CD14-positive monocyte (primary cell): ENCODE data around the gene SYDE1. TPM values are rescaled to one million over a fixed set of nuclear protein-coding genes. Genes with fewer than 3 reads are reported as not detected.

Source experiments
- DNase-seq, 3 donors: peaks; one replicate each; pipeline ENCODE4 v3.0.0-alpha.2; 2011 to 2022
- H2AFZ ChIP-seq: 2 replicates; pipeline ENCODE4 v1.6.0; 2012; ENCODE audit warnings: mild to moderate bottlenecking, low read depth, low read length, inconsistent platforms; ENCODE audit not compliant: insufficient read depth, poor library complexity, severe bottlenecking
- H3K27ac ChIP-seq, 2 donors: 1 replicate in 1 of 2; 2 replicates in 1 of 2; pipeline ENCODE4 v1.5.1; 2012 to 2013; ENCODE audit warnings: low read length in 2 of 2, control low read depth in 1 of 2, inconsistent platforms in 1 of 2, low read depth in 1 of 2, mild to moderate bottlenecking in 1 of 2
- H3K27me3 ChIP-seq, 2 donors: one replicate each; pipeline versions ENCODE4 v1.6.0 to v1.6.1; 2011 to 2013; ENCODE audit warnings: low read length in 2 of 2; ENCODE audit not compliant: control insufficient read depth in 2 of 2, insufficient read depth in 2 of 2
- H3K36me3 ChIP-seq, 2 donors: replicated peaks in 1 of 2; 1 replicate in 1 of 2; 2 replicates in 1 of 2; pipeline versions ENCODE4 v1.5.1 to v1.6.1; 2012 to 2013; ENCODE audit warnings: low read length in 2 of 2, control low read depth in 1 of 2, inconsistent platforms in 1 of 2, mild to moderate bottlenecking in 1 of 2; ENCODE audit not compliant: insufficient read depth in 2 of 2, control insufficient read depth in 1 of 2
- H3K4me1 ChIP-seq, 2 donors: 1 replicate in 1 of 2; 2 replicates in 1 of 2; pipeline versions ENCODE4 v1.5.1 to v1.6.1; 2012 to 2013; ENCODE audit warnings: low read length in 2 of 2, control low read depth in 1 of 2, inconsistent platforms in 1 of 2, mild to moderate bottlenecking in 1 of 2, moderate library complexity in 1 of 2; ENCODE audit not compliant: insufficient read depth in 2 of 2, control insufficient read depth in 1 of 2
- H3K4me2 ChIP-seq: replicated peaks from 2 replicates; pipeline ENCODE3; 2012; ENCODE audit warnings: low read length, moderate library complexity, mild to moderate bottlenecking; ENCODE audit not compliant: poor library complexity, severe bottlenecking; ENCODE audit errors: extremely low read depth
- H3K4me3 ChIP-seq, 3 experiments: fragments of 200-600 bp in 1 of 3; sonication (generic) in 1 of 3; replicated peaks in 1 of 3; 1 replicate in 2 of 3; 2 replicates in 1 of 3; pipeline ENCODE4 v1.5.1; 2011 to 2013; ENCODE audit warnings: low read length in 3 of 3, mild to moderate bottlenecking in 3 of 3, control low read depth in 2 of 3, low read depth in 2 of 3, inconsistent platforms in 1 of 3, moderate library complexity in 1 of 3
- H3K79me2 ChIP-seq: 2 replicates; pipeline ENCODE4 v1.6.0; 2012; ENCODE audit warnings: mild to moderate bottlenecking, control low read depth, inconsistent platforms, low read length, moderate library complexity; ENCODE audit not compliant: insufficient read depth
- H3K9ac ChIP-seq: 2 replicates; pipeline ENCODE4 v1.6.0; 2017; ENCODE audit warnings: low read length, mild to moderate bottlenecking; ENCODE audit not compliant: insufficient read depth, poor library complexity, severe bottlenecking
- H3K9me3 ChIP-seq, 2 donors: replicated peaks in 1 of 2; 1 replicate in 1 of 2; 2 replicates in 1 of 2; pipeline versions ENCODE4 v1.5.1 to v1.6.1; 2012 to 2013; ENCODE audit warnings: low read length in 2 of 2, control low read depth in 1 of 2; ENCODE audit not compliant: control insufficient read depth in 1 of 2, insufficient read depth in 1 of 2
- H4K20me1 ChIP-seq: 2 replicates; pipeline ENCODE4 v1.6.0; 2012; ENCODE audit warnings: mild to moderate bottlenecking, low read length, control low read depth, moderate library complexity; ENCODE audit not compliant: insufficient read depth
- H3K27ac Mint-ChIP-seq, 7 donors: one replicate each; pipeline ENCODE4 v1.8.0; 2020; ENCODE audit warnings: mild to moderate bottlenecking in 7 of 7, mixed read lengths in 7 of 7, moderate library complexity in 6 of 7, inconsistent platforms in 2 of 7
- H3K27me3 Mint-ChIP-seq, 3 donors: one replicate each; pipeline ENCODE4 v1.8.0; 2021 to 2022; ENCODE audit warnings: low read depth in 3 of 3, mild to moderate bottlenecking in 3 of 3, mixed read lengths in 3 of 3, moderate library complexity in 3 of 3, inconsistent platforms in 1 of 3
- H3K36me3 Mint-ChIP-seq, 2 donors: one replicate each; pipeline ENCODE4 v1.8.0; 2020; ENCODE audit warnings: mixed read lengths in 2 of 2, inconsistent platforms in 1 of 2, mild to moderate bottlenecking in 1 of 2
- H3K4me1 Mint-ChIP-seq: one replicate; pipeline ENCODE4 v1.8.0; 2020; ENCODE audit warnings: mild to moderate bottlenecking, mixed read lengths
- H3K4me3 Mint-ChIP-seq, 2 donors: one replicate each; pipeline ENCODE4 v1.8.0; 2020; ENCODE audit warnings: mild to moderate bottlenecking in 2 of 2, mixed read lengths in 2 of 2, moderate library complexity in 1 of 2
- H3K9me3 Mint-ChIP-seq, 7 donors: one replicate each; pipeline ENCODE4 v1.8.0; 2020 to 2022; ENCODE audit warnings: mixed read lengths in 7 of 7, mild to moderate bottlenecking in 6 of 7, moderate library complexity in 6 of 7, inconsistent platforms in 2 of 7
- CTCF ChIP-seq: fragments of 200-600 bp; IDR thresholded peaks from one replicate; pipeline ENCODE4 v1.8.0; 2022; ENCODE audit warnings: antibody characterized with exemption, mild to moderate bottlenecking
- WGBS: methylation state at CpG from one replicate; pipeline ENCODE4 v1.1.5; 2013; ENCODE audit warnings: missing lambda C conversion rate; ENCODE audit not compliant: insufficient coverage; 5-methylcytosine and 5-hydroxymethylcytosine counted together
- intact Hi-C, 2 donors: fragments of 100-400 bp; cut with micrococcal nuclease; formaldehyde crosslinking; loops; one replicate each; pipeline versions ENCODE4 v1.15.0 to v1.15.1; 2023
- polyA plus RNA-seq, 3 donors: library from polyadenylated mRNA; depleted of rRNA in 1 of 3; unstranded in 2 of 3; stranded (reverse) in 1 of 3; fragments of 300-500 nt in 2 of 3; fragments of >200 nt in 1 of 3; fragmentation: Illumina TruSeq in 2 of 3; gene quantifications; 1 replicate in 2 of 3; 2 replicates in 1 of 3; pipeline ENCODE4 v1.2.3, GENCODE V29; 2012 to 2021
- small RNA-seq: library from RNA; depleted of rRNA; stranded (forward); fragments of <200 nt; gene quantifications from one replicate; pipeline ENCODE3, GENCODE V24; 2012; ENCODE audit warnings: low read depth; ENCODE audit not compliant: insufficient read length

SYDE1 gene
- polyA plus RNA-seq, 3 donors: not detected

GRCh38 chr19:15161028-15161984 is 54.1 kb downstream of the SYDE1 start:
- Histone ChIP-seq H3K9ac (no peak overlapping the region), H4K20me1 (no peaks in the 10 kb centered on the region), H3K27ac (no peak overlapping the region), H3K27me3 (no peaks in the 10 kb centered on the region), H3K9me3 (peaks cover 29 to 48% of the 10 kb centered on the region in 2 donors), H3K4me1 (no peaks in the 10 kb centered on the region), H3K36me3 (no peaks in the 10 kb centered on the region), H3K79me2 (no peaks in the 10 kb centered on the region), H3K4me3 (no peak overlapping the region), H3K4me2 (no peak overlapping the region), H2AFZ (no peak overlapping the region)
- TF ChIP-seq CTCF: no peak
- intact Hi-C loops: no loop called here
- WGBS: 97% methylated on average over 36 of the region's 42 CpGs
- DNase-seq: no peak
- Mint-ChIP-seq H3K9me3 (peaks cover 18 to 63% (median 41%) of the 10 kb centered on the region in 7 donors), H3K4me3 (no peak overlapping the region), H3K27me3 (peaks cover 0 to 8% (median 3%) of the 10 kb centered on the region in 3 donors), H3K27ac (no peak overlapping the region), H3K4me1 (no peaks in the 10 kb centered on the region), H3K36me3 (no peaks in the 10 kb centered on the region)

Small RNAs within 50 kb of the gene (small RNA-seq; reads per million reads assigned to genes)
- not detected for gene RNU6-782P

Other genes with a start within 250 kb of the SYDE1 start
- not detected for gene OR7A17, start 221.3 kb upstream of the SYDE1 start, polyA plus RNA-seq
- not detected for gene OR7C2, start 165.9 kb upstream of the SYDE1 start, polyA plus RNA-seq
- gene SLC1A6, start 127.5 kb upstream of the SYDE1 start, polyA plus RNA-seq: not detected
- not detected for gene CASP14, start 57.9 kb upstream of the SYDE1 start, polyA plus RNA-seq
- gene OR1I1, start 25.2 kb upstream of the SYDE1 start, polyA plus RNA-seq: not detected
- gene NOTCH3, start 93.6 kb downstream of the SYDE1 start, polyA plus RNA-seq: under 1 TPM in 2 of 3 donors, not detected in 1; 0.05 to 0.51 TPM
- gene EPHX3, start 125.0 kb downstream of the SYDE1 start, polyA plus RNA-seq: 1 to 10 TPM in 2 of 3 donors, under 1 TPM in 1; 0.23 to 1.5 (median 1.4) TPM
- 10 to 100 TPM in 1 of 3 donors, 1 to 10 TPM in 2; 3.7 to 19.2 (median 4.2) TPM for gene BRD4, start 225.1 kb downstream of the SYDE1 start, polyA plus RNA-seq